Suprapubic skin (tissue), 4 donors: Measurements from ENCODE around the gene ZNF784.

Experiments
- CTCF ChIP-seq, 2 donors: fragments of 200-600 bp in 1 of 2; fragments of 450-650 bp in 1 of 2; sonication (generic) in 1 of 2; IDR thresholded peaks; one replicate each; pipeline ENCODE4 v1.5.1; 2016 to 2019; ENCODE audit warnings: antibody characterized with exemption in 2 of 2, mild to moderate bottlenecking in 1 of 2, moderate library complexity in 1 of 2
- EP300 ChIP-seq: sonication (generic); formaldehyde crosslinking; IDR thresholded peaks from one replicate; pipeline ENCODE4 v1.6.1; 2017; ENCODE audit warnings: antibody characterized with exemption
- POLR2A ChIP-seq, 2 donors: fragments of 450-650 bp; IDR thresholded peaks; one replicate each; pipeline ENCODE4 v1.6.1; 2017; ENCODE audit warnings: antibody characterized with exemption in 2 of 2, mild to moderate bottlenecking in 2 of 2, moderate library complexity in 2 of 2
- POLR2AphosphoS5 ChIP-seq, 3 donors: sonication (generic); formaldehyde crosslinking; IDR thresholded peaks; one replicate each; pipeline ENCODE4 v1.6.1; 2017; ENCODE audit warnings: antibody characterized with exemption in 3 of 3

GRCh38 chr19:55640577-55641425, 16.4 kb upstream of the ZNF784 start, which contains the start of gene ZNF580:
- TF ChIP-seq CTCF (IDR thresholded peaks at IDR 0.05) (no peak), POLR2A (IDR thresholded peaks at IDR 0.05) (no peak), EP300 (no peak), POLR2AphosphoS5 (IDR thresholded peaks at IDR 0.05) (no peak)
